ENCODE data around the gene MYCL. TPM values are rescaled to one million over a fixed set of nuclear protein-coding genes. Genes with fewer than 3 reads are reported as not detected.
"Not testable (repeated sequence)": the region's sequence is repeated elsewhere in the genome, so short reads cannot be mapped to it uniquely, and the experiment has no call there.

The MYCL gene
- total and polyA plus RNA-seq, 2 donors = 8.9 to 12.4 TPM

DNA sequence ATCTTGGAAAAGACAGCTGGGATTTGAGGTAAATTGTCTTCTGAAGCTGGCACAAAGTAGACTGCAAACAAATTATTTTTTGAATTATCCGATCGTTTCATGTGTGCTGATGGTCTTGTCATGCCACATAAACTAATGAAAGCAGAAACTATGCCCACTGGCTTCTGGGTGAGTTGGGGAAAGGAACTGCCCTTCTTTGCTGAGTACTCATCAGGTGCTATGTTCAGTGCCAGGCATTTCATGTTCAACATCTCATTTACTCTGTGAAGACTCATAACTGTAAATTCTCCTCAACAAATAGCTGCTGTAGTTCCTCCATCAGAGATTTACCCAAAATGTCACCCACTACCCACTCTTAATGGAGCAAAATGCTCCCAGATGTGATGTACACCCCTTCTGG lies 19.6 kb downstream of the MYCL start:
- DNase-seq (ENCODE audit: low read depth in 6 of 9, low spot score in 9 of 9) = no peak
- WGBS = 95% methylated on average over 2 of the region's 2 CpGs
- no peaks in the 10 kb centered on the region for H3K9me3 ChIP-seq (ENCODE audit: control insufficient read depth in 2 of 2, insufficient read depth in 1 of 2, low read length in 1 of 2)
- H3K27me3 ChIP-seq (ENCODE audit: control insufficient read depth in 2 of 2, insufficient read depth in 1 of 2, low read length in 1 of 2) = peaks cover 2 to 3% of the 10 kb centered on the region in 2 donors
- no peak overlapping the region for H3K27ac ChIP-seq (ENCODE audit: low read depth in 1 of 2, low read length in 1 of 2)
- H3K36me3 ChIP-seq (ENCODE audit: control insufficient read depth in 2 of 2, insufficient read depth in 2 of 2, low read length in 1 of 2) = no peaks in the 10 kb centered on the region
- peak overlapping the region; percentile 92 to 100 for H3K4me3 ChIP-seq (ENCODE audit: low read length in 2 of 2)
- peaks cover 7 to 9% of the 10 kb centered on the region in 2 donors for H3K4me1 ChIP-seq (ENCODE audit: control insufficient read depth in 2 of 2, insufficient read depth in 2 of 2, low read length in 2 of 2)

DNA sequence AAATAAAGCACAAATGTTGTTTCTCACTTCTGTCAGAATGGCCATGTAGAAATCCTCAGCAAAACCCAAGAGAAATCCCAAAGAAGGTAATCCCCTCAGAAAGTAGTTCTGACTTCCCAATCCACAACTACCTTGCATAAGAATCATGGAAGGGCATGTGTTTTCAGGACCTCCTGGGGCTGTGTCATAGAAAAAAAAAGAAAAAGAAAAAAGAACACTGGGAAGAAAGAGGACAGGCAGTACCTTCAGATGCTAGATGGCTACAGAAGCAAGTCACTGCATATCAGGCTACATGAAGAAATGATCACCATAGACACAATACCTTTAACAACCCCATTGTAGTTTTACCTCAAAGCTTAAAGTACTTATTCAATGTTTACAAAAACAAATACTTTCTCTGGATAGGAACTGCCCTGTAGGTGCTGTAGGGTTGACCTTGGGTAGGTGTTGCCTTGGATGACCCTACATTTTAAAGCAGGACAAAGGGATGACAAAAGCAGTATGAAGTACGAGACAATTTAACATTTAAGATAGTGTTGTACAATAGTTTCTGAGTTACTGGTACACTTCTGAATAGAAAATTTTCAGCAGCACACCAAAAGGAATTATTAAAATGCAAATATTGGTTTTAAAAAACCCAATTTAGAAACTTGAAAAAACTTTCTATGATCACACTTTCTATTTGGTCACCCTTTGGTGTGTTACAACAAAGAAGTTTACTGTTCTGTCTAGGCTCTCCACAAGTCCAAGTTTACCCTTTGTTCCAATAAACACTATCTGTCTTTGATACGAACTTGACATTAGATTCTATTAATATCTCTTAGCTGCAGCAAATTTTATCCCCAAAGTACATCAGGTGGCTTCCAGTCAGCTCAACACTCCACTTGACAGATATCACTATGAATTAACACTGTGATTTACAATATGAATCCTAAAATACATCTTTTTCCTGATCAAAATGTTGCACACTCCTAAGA lies 23.4 kb downstream of the MYCL start:
- no peak for DNase-seq (ENCODE audit: low read depth in 6 of 9, low spot score in 9 of 9)
- Histone ChIP-seq H3K4me1 (ENCODE audit: control insufficient read depth in 2 of 2, insufficient read depth in 2 of 2, low read length in 2 of 2) (peaks cover 9% of the 10 kb centered on the region in 2 donors), H3K9me3 (ENCODE audit: control insufficient read depth in 2 of 2, insufficient read depth in 1 of 2, low read length in 1 of 2) (no peaks in the 10 kb centered on the region), H3K27ac (ENCODE audit: low read depth in 1 of 2, low read length in 1 of 2) (no peak overlapping the region), H3K36me3 (ENCODE audit: control insufficient read depth in 2 of 2, insufficient read depth in 2 of 2, low read length in 1 of 2) (no peaks in the 10 kb centered on the region), H3K27me3 (ENCODE audit: control insufficient read depth in 2 of 2, insufficient read depth in 1 of 2, low read length in 1 of 2) (no peaks in the 10 kb centered on the region), H3K4me3 (ENCODE audit: low read length in 2 of 2) (no peak overlapping the region)
- 94% methylated on average over 2 of the region's 2 CpGs for WGBS

DNA sequence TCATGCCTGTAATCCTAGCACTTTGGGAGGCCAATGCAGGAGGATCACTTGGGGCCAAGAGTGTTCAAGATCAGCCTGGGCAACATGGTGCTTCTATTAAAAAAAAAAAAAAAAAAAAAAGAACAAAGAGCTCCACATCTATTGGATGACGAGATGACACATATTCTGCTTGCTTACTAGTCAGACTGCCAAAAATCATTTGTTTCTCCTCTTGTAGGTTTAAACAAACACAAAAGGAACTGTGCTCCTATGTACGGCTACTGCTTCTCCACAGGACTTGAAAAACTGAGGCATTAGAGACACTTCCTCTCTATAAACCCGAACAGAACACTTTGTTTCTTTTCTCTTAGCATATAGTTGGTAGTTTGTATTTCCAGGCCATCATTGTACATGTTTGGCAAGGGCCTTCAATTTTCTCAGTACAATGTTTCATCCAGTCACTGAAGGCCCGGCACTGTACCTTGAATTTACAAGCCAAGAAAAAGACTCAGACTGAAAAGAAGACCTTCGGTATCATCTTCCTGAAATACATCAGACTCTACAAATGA lies 24.4 kb downstream of the MYCL start:
- H3K4me1 ChIP-seq (ENCODE audit: control insufficient read depth in 2 of 2, insufficient read depth in 2 of 2, low read length in 2 of 2) = peaks cover 5% of the 10 kb centered on the region in 2 donors
- WGBS = 93% methylated on average over 5 of the region's 5 CpGs
- no peaks in the 10 kb centered on the region for H3K27me3 ChIP-seq (ENCODE audit: control insufficient read depth in 2 of 2, insufficient read depth in 1 of 2, low read length in 1 of 2)
- H3K4me3 ChIP-seq (ENCODE audit: low read length in 2 of 2) = no peak overlapping the region
- no peaks in the 10 kb centered on the region for H3K9me3 ChIP-seq (ENCODE audit: control insufficient read depth in 2 of 2, insufficient read depth in 1 of 2, low read length in 1 of 2)
- H3K27ac ChIP-seq (ENCODE audit: low read depth in 1 of 2, low read length in 1 of 2) = peak overlapping the region in 1 of 2 donors; percentile 49
- DNase-seq (ENCODE audit: low read depth in 6 of 9, low spot score in 9 of 9) = no peak
- no peaks in the 10 kb centered on the region for H3K36me3 ChIP-seq (ENCODE audit: control insufficient read depth in 2 of 2, insufficient read depth in 2 of 2, low read length in 1 of 2)

DNA sequence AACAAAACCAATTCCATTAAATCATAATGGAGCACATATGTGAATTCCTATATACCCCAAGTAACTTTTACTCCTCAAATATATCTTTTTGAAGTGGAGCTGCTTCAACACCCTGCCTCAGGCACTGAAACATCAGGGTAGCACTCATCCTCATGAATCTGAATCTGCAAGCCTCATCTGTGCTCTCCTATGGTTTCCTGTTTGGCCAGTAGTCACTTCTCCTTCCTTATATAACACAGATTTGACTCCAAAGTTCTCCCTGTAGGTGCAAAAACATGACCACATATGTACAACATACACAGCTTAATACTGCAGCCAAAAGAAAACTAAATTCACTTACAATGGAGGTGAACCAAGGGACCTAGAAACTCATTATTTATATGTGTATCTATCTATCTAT lies 25.6 kb downstream of the MYCL start:
- Histone ChIP-seq H3K27me3 (ENCODE audit: control insufficient read depth in 2 of 2, insufficient read depth in 1 of 2, low read length in 1 of 2) (no peaks in the 10 kb centered on the region), H3K36me3 (ENCODE audit: control insufficient read depth in 2 of 2, insufficient read depth in 2 of 2, low read length in 1 of 2) (no peaks in the 10 kb centered on the region), H3K9me3 (ENCODE audit: control insufficient read depth in 2 of 2, insufficient read depth in 1 of 2, low read length in 1 of 2) (no peaks in the 10 kb centered on the region), H3K4me1 (ENCODE audit: control insufficient read depth in 2 of 2, insufficient read depth in 2 of 2, low read length in 2 of 2) (peaks cover 2 to 3% of the 10 kb centered on the region in 2 donors), H3K27ac (ENCODE audit: low read depth in 1 of 2, low read length in 1 of 2) (no peak overlapping the region), H3K4me3 (ENCODE audit: low read length in 2 of 2) (no peak overlapping the region)
- no peak for DNase-seq (ENCODE audit: low read depth in 6 of 9, low spot score in 9 of 9)

DNA sequence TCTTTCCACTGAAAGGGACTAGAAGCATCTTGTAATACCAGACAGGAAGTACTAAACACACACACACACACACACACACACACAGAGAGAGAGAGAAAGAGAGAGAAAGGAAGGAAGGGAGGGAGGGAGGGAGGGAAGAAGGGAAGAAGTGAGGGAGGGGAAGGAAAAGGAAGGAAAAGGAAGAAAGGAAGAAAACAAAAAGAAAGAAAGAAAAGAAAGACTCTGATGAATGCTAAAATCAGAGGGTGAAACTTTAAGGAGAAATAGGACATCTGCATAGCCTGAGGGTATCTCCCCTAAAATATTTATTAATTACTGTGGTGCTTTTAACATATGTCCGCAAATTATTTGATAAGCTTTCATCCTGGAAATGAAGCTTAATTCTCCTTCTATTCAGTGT lies 29.0 kb downstream of the MYCL start:
- Histone ChIP-seq H3K9me3 (ENCODE audit: control insufficient read depth in 2 of 2, insufficient read depth in 1 of 2, low read length in 1 of 2) (peaks cover 0 to 7% of the 10 kb centered on the region in 2 donors), H3K27ac (ENCODE audit: low read depth in 1 of 2, low read length in 1 of 2) (no peak overlapping the region), H3K27me3 (ENCODE audit: control insufficient read depth in 2 of 2, insufficient read depth in 1 of 2, low read length in 1 of 2) (no peaks in the 10 kb centered on the region), H3K4me3 (ENCODE audit: low read length in 2 of 2) (no peak overlapping the region), H3K4me1 (ENCODE audit: control insufficient read depth in 2 of 2, insufficient read depth in 2 of 2, low read length in 2 of 2) (peaks cover 2 to 3% of the 10 kb centered on the region in 2 donors), H3K36me3 (ENCODE audit: control insufficient read depth in 2 of 2, insufficient read depth in 2 of 2, low read length in 1 of 2) (no peaks in the 10 kb centered on the region)
- no peak for DNase-seq (ENCODE audit: low read depth in 6 of 9, low spot score in 9 of 9)
- 100% methylated on average over 1 of the region's 1 CpG for WGBS

DNA sequence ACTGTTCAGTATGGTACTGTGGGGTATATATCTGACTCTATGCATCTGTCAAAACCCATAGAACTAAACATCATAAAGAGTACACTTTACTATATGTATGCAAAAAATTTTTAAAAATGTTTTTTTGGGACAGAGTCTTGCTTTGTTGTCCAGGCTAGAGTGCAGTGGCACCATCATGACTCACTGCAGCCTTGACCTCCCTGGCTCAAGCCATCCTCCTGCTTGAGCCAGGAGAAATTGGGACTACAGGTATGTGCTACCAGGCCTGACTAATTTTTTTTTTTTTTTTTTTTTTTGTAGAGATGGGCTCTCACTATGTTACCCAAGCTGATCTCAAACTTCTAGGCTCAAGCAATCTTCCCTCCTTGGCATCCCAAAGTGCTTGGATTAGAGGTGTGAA lies 29.9 kb downstream of the MYCL start:
- Histone ChIP-seq H3K36me3 (ENCODE audit: control insufficient read depth in 2 of 2, insufficient read depth in 2 of 2, low read length in 1 of 2) (no peaks in the 10 kb centered on the region), H3K4me3 (ENCODE audit: low read length in 2 of 2) (no peak overlapping the region)

DNA sequence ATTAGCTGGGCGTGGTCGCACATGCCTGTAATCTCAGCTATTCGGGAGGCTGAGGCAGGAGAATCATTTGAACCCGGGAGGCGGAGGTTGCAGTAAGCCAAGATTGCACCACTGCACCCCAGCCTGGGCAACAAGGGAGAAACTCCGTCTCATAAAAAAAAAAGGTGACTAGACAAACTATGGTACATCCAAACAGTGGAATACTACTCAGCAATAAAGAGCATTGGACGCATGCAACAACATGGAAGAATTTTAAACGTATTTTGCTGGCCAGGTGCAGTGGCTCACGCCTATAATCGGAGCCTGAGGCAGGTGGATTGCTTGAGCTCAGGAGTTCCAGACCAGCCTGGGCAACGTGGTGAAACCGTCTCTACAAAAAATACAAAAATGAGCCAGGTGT lies 30.7 kb downstream of the MYCL start:
- H3K27ac ChIP-seq (ENCODE audit: low read depth in 1 of 2, low read length in 1 of 2); H3K4me1 ChIP-seq (ENCODE audit: control insufficient read depth in 2 of 2, insufficient read depth in 2 of 2, low read length in 2 of 2); DNase-seq (ENCODE audit: low read depth in 6 of 9, low spot score in 9 of 9); H3K36me3 ChIP-seq (ENCODE audit: control insufficient read depth in 2 of 2, insufficient read depth in 2 of 2, low read length in 1 of 2); H3K4me3 ChIP-seq (ENCODE audit: low read length in 2 of 2); H3K27me3 ChIP-seq (ENCODE audit: control insufficient read depth in 2 of 2, insufficient read depth in 1 of 2, low read length in 1 of 2); H3K9me3 ChIP-seq (ENCODE audit: control insufficient read depth in 2 of 2, insufficient read depth in 1 of 2, low read length in 1 of 2): not testable (repeated sequence)
- 96% methylated on average over 12 of the region's 12 CpGs for WGBS

More for the DNA sequence above, 29.9 kb downstream of the MYCL start:
- peaks cover 0 to 7% of the 10 kb centered on the region in 2 donors for H3K9me3 ChIP-seq (ENCODE audit: control insufficient read depth in 2 of 2, insufficient read depth in 1 of 2, low read length in 1 of 2)
- peaks cover 0 to 3% of the 10 kb centered on the region in 2 donors for H3K4me1 ChIP-seq (ENCODE audit: control insufficient read depth in 2 of 2, insufficient read depth in 2 of 2, low read length in 2 of 2)
- H3K27ac ChIP-seq (ENCODE audit: low read depth in 1 of 2, low read length in 1 of 2) = no peak overlapping the region
- no peak for DNase-seq (ENCODE audit: low read depth in 6 of 9, low spot score in 9 of 9)
- no peaks in the 10 kb centered on the region for H3K27me3 ChIP-seq (ENCODE audit: control insufficient read depth in 2 of 2, insufficient read depth in 1 of 2, low read length in 1 of 2)

DNA sequence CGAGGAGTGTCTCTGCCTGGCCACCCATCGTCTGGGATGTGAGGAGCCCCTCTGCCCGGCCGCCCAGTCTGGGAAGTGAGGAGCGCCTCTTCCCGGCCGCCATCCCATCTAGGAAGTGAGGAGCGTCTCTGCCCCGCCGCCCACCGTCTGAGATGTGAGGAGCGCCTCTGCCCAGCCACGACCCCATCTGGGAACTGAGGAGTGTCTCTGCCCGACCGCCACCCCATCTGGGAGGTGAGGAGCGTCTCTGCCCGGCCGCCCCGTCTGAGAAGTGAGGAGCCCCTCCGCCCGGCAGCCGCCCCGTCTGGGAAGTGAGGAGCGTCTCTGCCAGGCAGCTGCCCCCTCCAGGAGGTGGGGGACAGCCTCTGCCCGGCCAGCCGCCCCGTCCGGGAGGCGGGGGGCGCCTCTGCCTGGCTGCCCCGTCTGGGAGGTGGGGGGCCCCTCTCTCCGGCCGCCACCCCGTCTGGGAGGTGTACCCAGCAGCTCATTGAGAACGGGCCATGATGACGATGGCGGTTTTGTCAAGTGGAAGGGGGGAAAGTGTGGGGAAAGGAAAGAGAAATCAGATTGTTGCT lies 32.1 kb downstream of the MYCL start:
- 97% methylated on average over 37 of the region's 37 CpGs for WGBS
- H3K36me3 ChIP-seq (ENCODE audit: control insufficient read depth in 2 of 2, insufficient read depth in 2 of 2, low read length in 1 of 2); H3K27me3 ChIP-seq (ENCODE audit: control insufficient read depth in 2 of 2, insufficient read depth in 1 of 2, low read length in 1 of 2); H3K4me3 ChIP-seq (ENCODE audit: low read length in 2 of 2); H3K27ac ChIP-seq (ENCODE audit: low read depth in 1 of 2, low read length in 1 of 2); DNase-seq (ENCODE audit: low read depth in 6 of 9, low spot score in 9 of 9); H3K9me3 ChIP-seq (ENCODE audit: control insufficient read depth in 2 of 2, insufficient read depth in 1 of 2, low read length in 1 of 2); H3K4me1 ChIP-seq (ENCODE audit: control insufficient read depth in 2 of 2, insufficient read depth in 2 of 2, low read length in 2 of 2): not testable (repeated sequence)

DNA sequence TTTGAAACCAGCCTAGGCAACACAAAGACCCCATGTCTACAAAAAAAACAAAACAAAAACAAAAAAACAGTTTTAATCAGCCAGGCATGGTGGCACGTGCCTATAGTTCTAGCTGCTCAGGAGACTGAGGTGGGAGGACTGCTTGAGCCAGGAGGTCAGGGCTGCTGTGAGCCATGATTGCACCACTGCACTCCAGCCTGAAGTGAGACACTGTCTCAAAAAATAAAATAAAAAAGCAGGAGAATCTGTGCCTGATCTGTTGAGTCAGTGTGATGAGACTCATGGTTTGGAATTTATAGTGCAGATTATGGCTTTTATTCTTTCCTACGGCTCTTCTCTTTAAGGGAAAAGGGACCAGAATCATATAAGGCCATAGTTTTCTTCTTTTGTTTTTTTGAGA lies 35.0 kb downstream of the MYCL start:
- Histone ChIP-seq H3K9me3 (ENCODE audit: control insufficient read depth in 2 of 2, insufficient read depth in 1 of 2, low read length in 1 of 2) (peaks cover 0 to 7% of the 10 kb centered on the region in 2 donors), H3K27me3 (ENCODE audit: control insufficient read depth in 2 of 2, insufficient read depth in 1 of 2, low read length in 1 of 2) (no peaks in the 10 kb centered on the region), H3K4me1 (ENCODE audit: control insufficient read depth in 2 of 2, insufficient read depth in 2 of 2, low read length in 2 of 2) (no peaks in the 10 kb centered on the region), H3K4me3 (ENCODE audit: low read length in 2 of 2) (no peak overlapping the region), H3K27ac (ENCODE audit: low read depth in 1 of 2, low read length in 1 of 2) (no peak overlapping the region), H3K36me3 (ENCODE audit: control insufficient read depth in 2 of 2, insufficient read depth in 2 of 2, low read length in 1 of 2) (peaks cover 6 to 8% of the 10 kb centered on the region in 2 donors)
- WGBS = over 99% methylated on average over 2 of the region's 2 CpGs
- no peak for DNase-seq (ENCODE audit: low read depth in 6 of 9, low spot score in 9 of 9)
